GM18951 (cell line): ENCODE data around the gene UMODL1.

Experiments
- POLR2A ChIP-seq: IDR thresholded peaks from 4 replicates; pipeline ENCODE4 v1.6.1; 2011; ENCODE audit warnings: mild to moderate bottlenecking; ENCODE audit not compliant: insufficient read length, insufficient read depth; ENCODE audit errors: extremely low read depth
- in situ Hi-C: fragments of 300-500 bp; cut with MboI; formaldehyde crosslinking; loops from one replicate; pipeline ENCODE4 v1.12.0; 2022; ENCODE audit warnings: low sequenced_read_pairs, mixed read lengths, inconsistent platforms; ENCODE audit not compliant: unreplicated experiment

Gene UMODL1

GRCh38 chr21:42043961-42044360 is 27.2 kb upstream of the UMODL1 start:
- in situ Hi-C loops, result no loop called here
- no peak for TF ChIP-seq POLR2A

- in situ Hi-C loops, result no loop called here
- TF ChIP-seq POLR2A, result no peak
Observed at GRCh38 chr21:42044871-42045495, 26.1 kb upstream of the UMODL1 start.

GRCh38 chr21:42047821-42048613 is 23.1 kb upstream of the UMODL1 start:
- no peak for TF ChIP-seq POLR2A
- in situ Hi-C loops, result no loop called here

- TF ChIP-seq POLR2A, result no peak
- in situ Hi-C loops, result no loop called here
Observed at GRCh38 chr21:42048870-42049577, 22.1 kb upstream of the UMODL1 start.

- in situ Hi-C loops, result no loop called here
- TF ChIP-seq POLR2A, result no peak
Observed at GRCh38 chr21:42049578-42050430, 21.3 kb upstream of the UMODL1 start.

GRCh38 chr21:42051788-42052187 is 19.3 kb upstream of the UMODL1 start:
- no peak for TF ChIP-seq POLR2A
- in situ Hi-C loops, result no loop called here

- no peak for TF ChIP-seq POLR2A
- in situ Hi-C loops, result no loop called here
Observed at GRCh38 chr21:42055425-42055824, 15.7 kb upstream of the UMODL1 start.

GRCh38 chr21:42056468-42056867 is 14.6 kb upstream of the UMODL1 start:
- TF ChIP-seq POLR2A, result no peak
- in situ Hi-C loops, result no loop called here

- in situ Hi-C loops, result no loop called here
- no peak for TF ChIP-seq POLR2A
Observed at GRCh38 chr21:42056996-42057689, 14.0 kb upstream of the UMODL1 start.

GRCh38 chr21:42057851-42058437 is 13.2 kb upstream of the UMODL1 start:
- TF ChIP-seq POLR2A, result no peak
- in situ Hi-C loops, result no loop called here

- in situ Hi-C loops, result no loop called here
- TF ChIP-seq POLR2A, result no peak
Observed at GRCh38 chr21:42058631-42059111, 12.4 kb upstream of the UMODL1 start.

GRCh38 chr21:42059141-42059540 is 12.0 kb upstream of the UMODL1 start:
- in situ Hi-C loops, result no loop called here

More at GRCh38 chr21:42059141-42059540, 12.0 kb upstream of the UMODL1 start:
- TF ChIP-seq POLR2A, result no peak
